Brain microvascular endothelial cell (primary cell): ENCODE measurements around the gene LDLRAD2.

ENCODE experiments used
- DNase-seq: peaks from one replicate; pipeline ENCODE4 v3.0.0-alpha.2; 2020
- H3K27ac ChIP-seq: fragments of 250-450 bp; sonication (Bioruptor Pico); 2 replicates; pipeline ENCODE4 v1.5.1; 2020; ENCODE audit warnings: mild to moderate bottlenecking, moderate library complexity
- H3K27me3 ChIP-seq: fragments of 250-450 bp; sonication (Bioruptor Pico); replicated peaks from 2 replicates; pipeline ENCODE4 v1.5.1; 2020; ENCODE audit warnings: mild to moderate bottlenecking
- H3K36me3 ChIP-seq: fragments of 250-450 bp; sonication (Bioruptor Pico); replicated peaks from 2 replicates; pipeline ENCODE4 v1.5.1; 2020; ENCODE audit warnings: mild to moderate bottlenecking
- H3K4me3 ChIP-seq: 2 replicates; pipeline ENCODE4 v1.5.1; 2011; ENCODE audit warnings: low read depth, mild to moderate bottlenecking, control low read depth, low read length, moderate library complexity
- CTCF ChIP-seq: IDR thresholded peaks from 2 replicates; pipeline ENCODE4 v1.5.1; 2011; ENCODE audit warnings: low read depth, mild to moderate bottlenecking, moderate library complexity, low read length, control low read depth, inconsistent platforms; ENCODE audit errors: missing control alignments
- in situ Hi-C: cut with HindIII; loops from 2 replicates; pipeline ENCODE4 v1.10.0; 2017; ENCODE audit warnings: low sequenced_read_pairs, low pct_ligation_motif_present

LDLRAD2 gene

GRCh38 chr1:21834666-21835065 lies 22.6 kb downstream of the LDLRAD2 start:
- H3K4me3 ChIP-seq, result no peak overlapping the region
- H3K36me3 ChIP-seq, result peaks cover 73% of the 10 kb centered on the region
- DNase-seq, result no peak
- no peak for TF ChIP-seq CTCF
- no peak overlapping the region for H3K27ac ChIP-seq
- no peaks in the 10 kb centered on the region for H3K27me3 ChIP-seq
- in situ Hi-C loops, result no loop called here

GRCh38 chr1:21836010-21836409 lies 23.9 kb downstream of the LDLRAD2 start:
- no peak overlapping the region for H3K27ac ChIP-seq
- no peaks in the 10 kb centered on the region for H3K27me3 ChIP-seq
- no peak for TF ChIP-seq CTCF
- in situ Hi-C loops, result no loop called here
- no peak for DNase-seq
- no peak overlapping the region for H3K4me3 ChIP-seq
- H3K36me3 ChIP-seq, result peaks cover 70% of the 10 kb centered on the region

DNA sequence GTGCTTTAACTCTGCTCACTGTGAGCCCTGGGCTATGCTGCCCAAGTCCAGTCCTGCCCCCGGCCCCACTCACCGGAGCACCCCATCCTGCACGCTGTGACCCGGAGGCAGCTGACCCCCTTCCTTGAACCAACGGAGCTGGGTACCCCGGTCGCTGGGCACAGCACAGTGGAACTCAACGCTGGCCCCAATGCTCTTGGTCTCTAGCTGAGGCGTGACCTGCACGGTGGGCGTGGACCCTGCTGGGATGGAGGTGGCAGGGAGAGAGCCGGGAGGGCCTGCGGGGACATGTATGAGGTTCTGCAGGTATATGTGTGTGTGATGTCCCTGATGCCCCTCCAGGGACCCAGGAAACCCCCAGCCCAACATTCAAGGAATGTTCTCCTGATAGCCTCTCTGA lies 24.7 kb downstream of the LDLRAD2 start:
- in situ Hi-C loops, result no loop called here
- Histone ChIP-seq H3K27me3 (no peaks in the 10 kb centered on the region), H3K36me3 (peaks cover 70% of the 10 kb centered on the region), H3K4me3 (no peak overlapping the region), H3K27ac (no peak overlapping the region)
- no peak for TF ChIP-seq CTCF
- no peak for DNase-seq

DNA sequence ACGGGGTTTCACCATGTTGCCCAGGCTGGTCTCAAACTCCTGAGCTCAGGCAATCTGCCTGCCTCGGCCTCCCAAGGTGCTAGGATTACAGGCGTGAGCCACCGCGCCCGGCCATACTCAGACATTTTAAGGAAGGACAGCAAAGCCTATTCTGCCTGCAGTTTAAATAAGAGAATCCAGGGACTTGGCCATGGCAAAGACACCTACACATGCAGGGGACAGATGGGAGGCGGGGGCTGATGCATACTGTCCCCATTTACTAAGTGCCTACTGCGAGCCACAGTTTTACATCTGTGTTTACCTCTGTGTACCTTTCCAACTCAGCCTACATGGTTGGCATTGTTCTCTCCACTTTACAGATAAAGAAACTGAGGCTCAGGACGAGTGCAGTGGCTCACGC lies 25.4 kb downstream of the LDLRAD2 start:
- no peaks in the 10 kb centered on the region for H3K27me3 ChIP-seq
- peaks cover 78% of the 10 kb centered on the region for H3K36me3 ChIP-seq
- in situ Hi-C loops, result no loop called here
- TF ChIP-seq CTCF, result no peak
- DNase-seq, result no peak
- H3K4me3 ChIP-seq, result no peak overlapping the region
- no peak overlapping the region for H3K27ac ChIP-seq

GRCh38 chr1:21838359-21839157 lies 26.5 kb downstream of the LDLRAD2 start:
- in situ Hi-C loops, result no loop called here
- Histone ChIP-seq H3K27ac (no peak overlapping the region), H3K27me3 (no peaks in the 10 kb centered on the region), H3K4me3 (no peak overlapping the region), H3K36me3 (peaks cover 75% of the 10 kb centered on the region)
- DNase-seq, result no peak
- TF ChIP-seq CTCF, result no peak
